Activated CD4-positive, CD25-positive, alpha-beta regulatory T cell treated with anti-CD3 and anti-CD28 coated beads, Interleukin-2, amount 50 U/mL, for 72 hours (primary cell): ENCODE data around the gene MACROD2.

Experiments
- DNase-seq: peaks from one replicate; pipeline ENCODE4 v3.0.0; 2021

Gene MACROD2

GRCh38 chr20:15439551-15439950, 1444.2 kb downstream of the MACROD2 start:
- no peak for DNase-seq

GRCh38 chr20:15440049-15440820, 1444.9 kb downstream of the MACROD2 start:
- DNase-seq, result no peak

DNA sequence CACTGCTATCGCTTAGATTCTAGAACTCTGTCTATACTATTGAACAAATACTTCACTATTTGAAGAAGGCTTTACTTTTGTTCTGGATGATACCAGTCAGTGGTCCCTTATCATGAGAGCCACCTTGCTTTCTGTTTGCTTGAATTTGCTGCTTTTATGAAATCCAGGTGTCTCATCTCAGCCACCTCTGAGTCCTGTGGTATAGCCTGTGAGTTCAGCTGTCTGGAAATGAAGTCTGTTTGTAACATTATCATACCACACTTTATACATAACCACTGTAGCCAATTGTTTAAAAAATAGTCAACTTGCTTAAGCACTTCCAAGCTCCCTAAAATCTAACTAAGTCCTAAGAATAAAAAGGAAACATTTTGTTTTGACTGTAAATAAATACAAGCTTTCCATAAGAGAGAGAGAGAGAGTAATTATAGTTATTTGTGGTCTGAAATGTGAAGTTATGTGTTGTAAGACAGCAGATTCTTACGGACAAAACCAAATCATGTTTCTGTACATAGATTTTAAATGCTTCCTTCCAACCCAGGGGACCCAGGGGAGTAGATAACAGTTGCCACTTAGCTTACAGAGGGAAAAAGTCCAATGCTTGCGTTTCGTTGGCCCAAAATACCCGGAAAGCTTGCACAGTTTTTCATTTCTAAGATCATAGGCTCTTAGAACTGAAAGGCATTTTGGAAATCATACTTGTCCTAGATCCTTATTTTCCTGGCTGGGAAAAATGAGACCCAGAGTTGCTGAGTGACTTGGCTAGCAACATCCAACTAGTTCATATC, 1449.9 kb downstream of the MACROD2 start:
- DNase-seq, result no peak

DNA sequence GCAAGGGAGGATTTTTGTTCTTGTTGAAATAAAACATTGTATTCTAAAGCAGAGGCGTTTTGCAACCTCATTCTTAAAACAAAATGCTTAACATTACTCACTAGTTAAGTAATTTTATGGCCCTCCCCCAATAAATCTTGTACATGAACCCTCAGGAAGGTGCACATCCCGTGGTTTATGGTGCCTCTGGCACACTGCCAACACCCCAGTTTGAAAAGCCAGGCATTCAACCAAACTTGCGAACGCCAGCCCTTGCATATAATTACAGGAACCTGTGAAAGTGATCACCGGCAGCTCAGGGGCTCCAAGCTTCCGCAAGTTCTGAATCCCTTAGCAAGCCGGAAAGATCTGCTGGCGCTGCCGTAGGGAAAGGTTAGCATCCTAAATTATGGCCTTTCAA, 1451.1 kb downstream of the MACROD2 start:
- no peak for DNase-seq

GRCh38 chr20:15447549-15447948, 1452.2 kb downstream of the MACROD2 start:
- DNase-seq, result no peak

GRCh38 chr20:15449061-15449460, 1453.7 kb downstream of the MACROD2 start:
- no peak for DNase-seq

- DNase-seq, result no peak
These were observed 1455.9 kb downstream of the MACROD2 start for GRCh38 chr20:15451241-15451640.

DNA sequence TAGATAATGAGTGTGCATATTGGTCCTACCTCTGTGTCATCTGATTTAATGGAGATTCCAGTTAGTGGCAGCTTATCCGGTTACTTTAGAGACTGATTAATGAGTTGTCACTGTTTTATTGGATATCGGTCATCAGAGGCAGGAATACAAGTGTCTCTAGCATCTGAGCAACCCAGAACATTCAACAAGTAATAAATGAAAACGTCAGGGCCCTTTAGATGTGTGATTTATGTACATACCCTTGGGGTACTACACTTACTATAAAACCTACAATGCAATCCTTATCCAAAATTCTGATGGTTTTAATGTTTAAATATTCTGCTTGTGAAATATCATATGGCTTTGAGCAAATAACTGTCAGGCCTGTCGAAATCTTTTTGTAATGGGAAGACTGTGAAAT, 1460.0 kb downstream of the MACROD2 start:
- DNase-seq, result no peak

- no peak for DNase-seq
These were observed 1466.6 kb downstream of the MACROD2 start for GRCh38 chr20:15461938-15462337.

DNA sequence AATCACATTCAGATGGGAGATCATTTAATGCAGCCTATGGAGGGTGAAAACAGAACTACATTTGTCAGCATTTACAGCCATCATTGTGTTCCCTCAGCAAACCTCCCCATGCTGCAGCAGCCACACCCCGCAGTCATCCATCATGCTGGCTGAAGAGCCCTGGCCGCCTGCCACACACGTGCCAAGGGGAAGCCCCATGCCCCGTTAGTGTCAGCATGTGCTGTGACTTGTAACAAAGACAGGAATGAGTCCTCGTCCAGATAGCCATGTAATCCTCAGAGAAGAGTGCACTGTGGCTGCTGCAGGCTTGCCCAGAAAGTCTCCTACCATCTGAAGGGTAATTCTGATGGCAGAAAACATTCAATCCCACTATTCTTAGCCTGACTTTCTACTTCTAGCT, 1480.2 kb downstream of the MACROD2 start:
- no peak for DNase-seq

DNA sequence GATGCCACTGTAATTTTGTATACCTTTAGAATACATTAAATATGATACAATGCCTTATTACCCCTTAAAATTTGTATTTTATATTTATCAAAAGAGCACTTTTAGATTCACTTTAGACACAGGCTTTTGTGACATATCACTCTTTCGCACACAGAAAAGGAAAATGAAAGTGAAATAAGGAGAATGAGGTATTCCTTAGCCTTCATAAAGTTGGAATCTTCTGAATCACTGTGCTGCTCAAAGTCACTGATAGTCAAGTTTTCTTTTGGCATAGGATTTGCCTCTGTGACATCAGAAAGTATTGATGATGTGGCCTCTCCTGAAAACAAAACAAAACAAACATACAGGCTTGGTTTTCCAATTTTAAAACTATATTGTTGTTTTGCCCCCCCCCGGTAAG, 1480.9 kb downstream of the MACROD2 start:
- no peak for DNase-seq

DNA sequence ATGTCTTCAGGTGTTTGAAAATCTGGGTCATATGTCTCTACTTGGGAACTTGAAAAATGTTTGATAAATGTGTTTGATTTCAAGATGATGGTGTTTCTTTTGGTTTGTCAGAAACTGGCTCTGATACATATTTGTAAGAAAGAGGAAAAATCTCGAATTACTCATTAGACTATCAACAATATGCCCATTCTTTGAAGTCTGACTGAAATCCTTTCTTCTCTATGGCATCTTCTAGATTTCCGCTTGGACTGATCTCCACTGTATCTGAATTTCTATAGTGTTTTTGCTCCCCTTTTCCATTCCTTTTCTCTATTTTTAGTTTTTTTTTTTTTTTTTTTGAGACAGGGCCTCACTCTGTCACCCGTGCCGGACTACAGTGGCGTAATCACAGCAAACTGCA, 1481.5 kb downstream of the MACROD2 start:
- DNase-seq, result no peak

- no peak for DNase-seq
These were observed 1487.2 kb downstream of the MACROD2 start for GRCh38 chr20:15482525-15482924.

GRCh38 chr20:15485519-15485918, 1490.2 kb downstream of the MACROD2 start:
- DNase-seq, result no peak

DNA sequence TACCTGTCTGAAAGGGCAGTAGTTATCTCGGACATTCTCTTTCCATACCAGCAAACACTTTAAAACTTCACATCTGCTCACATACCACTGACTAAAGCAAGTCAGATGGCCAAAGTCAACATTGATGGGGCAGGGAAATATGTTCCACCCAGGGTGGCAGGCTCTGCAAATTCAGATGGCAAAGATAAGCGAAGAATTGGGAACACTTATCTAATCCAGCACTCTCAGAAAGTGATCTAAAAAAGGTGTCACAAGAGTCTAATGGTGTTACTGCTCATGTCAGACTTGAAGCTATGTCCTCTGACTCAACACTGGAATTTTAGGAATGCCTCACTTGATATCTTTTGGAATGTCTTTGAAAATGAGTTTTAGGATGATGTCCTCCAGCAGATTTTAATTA, 1491.7 kb downstream of the MACROD2 start:
- DNase-seq, result no peak

DNA sequence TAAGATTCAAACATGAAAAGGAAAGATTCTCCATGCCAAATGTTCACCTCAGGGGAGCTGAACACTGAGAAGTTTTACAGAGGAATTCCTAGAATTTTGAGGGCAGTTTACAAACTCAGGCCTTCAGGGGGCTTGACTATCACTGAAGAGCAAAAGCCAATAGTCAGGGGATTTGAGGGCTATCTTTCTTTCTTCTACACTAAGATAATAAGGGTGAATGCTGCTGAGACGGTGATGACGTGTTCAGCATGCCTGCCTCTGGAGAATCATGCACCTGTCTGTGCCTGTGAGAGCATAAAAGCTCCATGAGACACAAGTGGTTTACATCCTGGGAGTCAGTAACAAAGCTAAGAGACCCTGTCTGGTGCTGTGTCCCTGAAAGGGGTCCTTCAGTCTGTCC, 1492.4 kb downstream of the MACROD2 start:
- no peak for DNase-seq

GRCh38 chr20:15491575-15491974, 1496.3 kb downstream of the MACROD2 start:
- no peak for DNase-seq

- no peak for DNase-seq
These were observed 1499.5 kb downstream of the MACROD2 start for GRCh38 chr20:15494851-15495250.

- DNase-seq, result no peak
These were observed 1501.3 kb downstream of the MACROD2 start for GRCh38 chr20:15496501-15497039.

DNA sequence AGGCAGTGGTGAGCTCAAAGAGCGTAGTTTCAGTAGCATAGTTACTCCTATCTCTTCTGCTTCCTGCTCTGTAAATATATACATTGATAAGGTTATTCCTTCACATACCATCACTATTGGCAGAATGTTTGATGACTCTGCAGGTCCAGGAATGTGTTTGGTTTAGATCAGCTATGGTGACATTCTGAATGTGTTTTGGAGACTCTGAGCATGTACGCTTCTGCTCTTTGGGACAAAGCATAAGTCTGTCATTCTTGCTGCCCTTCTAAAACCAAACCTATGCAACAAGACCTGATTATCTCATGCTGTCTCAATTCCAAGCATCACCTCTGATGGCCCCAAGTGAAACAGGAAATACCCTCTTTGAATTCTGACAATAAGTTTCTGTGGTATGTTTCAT, 1503.6 kb downstream of the MACROD2 start:
- no peak for DNase-seq

DNA sequence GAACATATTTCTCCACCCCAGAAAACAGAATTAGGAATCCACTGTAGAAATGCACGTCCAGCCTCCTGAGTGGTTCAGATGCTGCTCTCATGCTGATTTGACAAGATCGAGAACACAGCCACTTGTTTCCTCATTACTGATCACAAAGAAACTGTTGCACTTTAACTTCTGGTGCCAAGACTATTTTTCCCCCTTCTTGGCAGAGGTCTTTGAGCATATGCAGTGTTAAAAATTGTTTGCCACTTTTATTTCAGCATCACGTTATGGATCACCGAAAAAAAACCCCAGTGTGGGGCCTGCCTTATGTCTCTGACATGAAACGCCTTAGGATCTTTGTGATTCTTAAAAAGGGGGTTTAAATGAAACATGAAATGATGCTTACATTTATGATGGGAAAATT, 1511.0 kb downstream of the MACROD2 start:
- DNase-seq, result no peak

GRCh38 chr20:15507151-15507550, 1511.8 kb downstream of the MACROD2 start:
- no peak for DNase-seq

DNA sequence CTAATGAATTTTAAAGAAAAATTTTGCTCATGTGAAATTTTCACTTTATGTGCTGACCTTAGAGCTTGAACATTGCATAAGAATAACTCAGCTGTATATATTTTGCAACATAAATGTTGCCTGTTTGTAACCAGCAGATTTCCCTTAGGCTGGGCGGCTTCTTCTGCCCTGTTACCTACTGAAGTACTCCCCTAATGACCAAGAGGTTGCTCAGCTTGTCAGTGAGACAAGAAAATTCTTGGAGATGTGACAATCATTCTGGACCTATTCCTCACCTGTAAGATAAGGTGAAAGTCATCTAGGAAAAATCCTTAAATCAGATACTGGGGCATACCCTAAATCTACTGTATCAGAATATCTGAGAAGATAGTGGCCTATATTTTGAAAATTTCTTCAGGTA, 1516.2 kb downstream of the MACROD2 start:
- no peak for DNase-seq

- no peak for DNase-seq
These were observed 1517.6 kb downstream of the MACROD2 start for GRCh38 chr20:15512916-15513315.
